ENCODE data around the gene FLOT1. TPM values are rescaled to one million over a fixed set of nuclear protein-coding genes. Genes with fewer than 3 reads are reported as not detected.

The FLOT1 gene
- total RNA-seq, 5 donors from 2014 or later (not counting 1 experiment from before 2014, with no cell fraction given) = 62.2 to 109 (median 74.2) TPM

- ChIA-PET POLR2A (interaction anchor here (0.6 to 1.2 kb wide), 9 partner anchors 29 to 185 kb away, joined by 3 to 14 read pairs (median 3); no protein-coding TSS in a partner anchor), CTCF (interaction anchor here (0.6 to 9.1 kb wide), 9 partner anchors 14 to 824 kb away, joined by 3 to 254 read pairs (median 3); partner anchors contain the start of gene DHX16 (in 1 of the 2))
- H3K36me3 ChIP-seq (ENCODE audit: control insufficient read depth in 2 of 2, extremely low read depth in 1 of 2, insufficient read depth in 1 of 2, low read length in 1 of 2) = peaks cover under 1 to 24% of the 10 kb centered on the region in 2 donors
- peak within 1 kb of the TSS; percentile 69 to 71 for H3K4me3 ChIP-seq (ENCODE audit: control insufficient read depth in 1 of 2, extremely low read depth in 1 of 2, low read length in 1 of 2)
- H3K27me3 ChIP-seq (replicated peaks in 1 of 2; ENCODE audit: control insufficient read depth in 2 of 2, extremely low read depth in 1 of 2, insufficient read depth in 2 of 2, low read length in 1 of 2) = no peaks in the 10 kb centered on the region
- Mint-ChIP-seq H3K36me3 (peaks cover 29% of the 10 kb centered on the region), H3K4me3 (peak within 1 kb of the TSS; percentile 95 to 98 (median 97)), H3K4me1 (peaks cover 51 to 63% (median 53%) of the 10 kb centered on the region in 3 donors), H3K27me3 (no peaks in the 10 kb centered on the region), H3K27ac (peak within 1 kb of the TSS; percentile 99), H3K9me3 (no peaks in the 10 kb centered on the region)
- peak within 1 kb of the TSS; percentile 93 for H3K27ac ChIP-seq (ENCODE audit: low read length)
- DNase-seq (peak; percentile 92 to 100 (median 99)), ATAC-seq (replicated peaks in 1 of 4) (peak; percentile 75 to 78 (median 77))
- WGBS (ENCODE audit: insufficient coverage) = under 1% methylated on average over 46 of the region's 48 CpGs
- peaks cover 17 to 38% of the 10 kb centered on the region in 2 experiments for H3K4me1 ChIP-seq (ENCODE audit: control insufficient read depth in 1 of 2, extremely low read depth in 1 of 2, insufficient read depth in 2 of 2, low read length in 2 of 2)
- no peaks in the 10 kb centered on the region for H3K9me3 ChIP-seq
Measured at GRCh38 chr6:30717129-30717844, 25.2 kb downstream of the FLOT1 start, which contains the start of gene MDC1. Gene MDC1 (minus strand): TSS chr6:30717281. CDS start chr6:30715175, 2,106 bp downstream.

- peak overlapping the region; percentile 99 for H3K27ac Mint-ChIP-seq
- Histone ChIP-seq H3K27me3 (replicated peaks in 1 of 2; ENCODE audit: control insufficient read depth in 2 of 2, extremely low read depth in 1 of 2, insufficient read depth in 2 of 2, low read length in 1 of 2) (no peaks in the 10 kb centered on the region), H3K27ac (ENCODE audit: low read length) (peak overlapping the region; percentile 93), H3K9me3 (no peaks in the 10 kb centered on the region), H3K36me3 (ENCODE audit: control insufficient read depth in 2 of 2, extremely low read depth in 1 of 2, insufficient read depth in 1 of 2, low read length in 1 of 2) (peaks cover 0 to 27% of the 10 kb centered on the region in 2 donors), H3K4me3 (ENCODE audit: control insufficient read depth in 1 of 2, extremely low read depth in 1 of 2, low read length in 1 of 2) (peak overlapping the region; percentile 69 to 71), H3K4me1 (ENCODE audit: control insufficient read depth in 1 of 2, extremely low read depth in 1 of 2, insufficient read depth in 2 of 2, low read length in 2 of 2) (peaks cover 14 to 38% of the 10 kb centered on the region in 2 experiments)
- peak overlapping the region; percentile 95 to 98 (median 97) for H3K4me3 Mint-ChIP-seq
- CTCF ChIA-PET = interaction anchor here (0.6 to 9.1 kb wide), 9 partner anchors 14 to 824 kb away, joined by 3 to 254 read pairs (median 3); partner anchors contain the start of gene DHX16 (in 1 of the 2)
- H3K36me3 Mint-ChIP-seq = peaks cover 34% of the 10 kb centered on the region
- ATAC-seq (replicated peaks in 1 of 4) (no peak), DNase-seq (no peak)
- 7% methylated on average over 5 of the region's 8 CpGs for WGBS (ENCODE audit: insufficient coverage)
- peaks cover 53 to 63% (median 54%) of the 10 kb centered on the region in 3 donors for H3K4me1 Mint-ChIP-seq
- no peaks in the 10 kb centered on the region for H3K9me3 Mint-ChIP-seq
- POLR2A ChIA-PET = interaction anchor here in 1 of 2 donors (0.7 to 1.2 kb wide), 6 partner anchors 28 to 184 kb away, joined by 3 to 14 read pairs (median 4); no protein-coding TSS in a partner anchor
- H3K27me3 Mint-ChIP-seq = no peaks in the 10 kb centered on the region
Measured at GRCh38 chr6:30716879-30717128, 25.7 kb downstream of the FLOT1 start.

- POLR2A ChIA-PET = no interaction called here
Measured at GRCh38 chr6:30714263-30714662, 28.2 kb downstream of the FLOT1 start.

GRCh38 chr6:30712441-30712945 lies 30.0 kb downstream of the FLOT1 start:
- peaks cover 0 to 52% of the 10 kb centered on the region in 2 donors for H3K36me3 ChIP-seq (ENCODE audit: control insufficient read depth in 2 of 2, extremely low read depth in 1 of 2, insufficient read depth in 1 of 2, low read length in 1 of 2)
- H3K36me3 Mint-ChIP-seq = peaks cover 56% of the 10 kb centered on the region
- H3K27me3 ChIP-seq (replicated peaks in 1 of 2; ENCODE audit: control insufficient read depth in 2 of 2, extremely low read depth in 1 of 2, insufficient read depth in 2 of 2, low read length in 1 of 2) = no peaks in the 10 kb centered on the region
- H3K4me1 ChIP-seq (ENCODE audit: control insufficient read depth in 1 of 2, extremely low read depth in 1 of 2, insufficient read depth in 2 of 2, low read length in 2 of 2) = peaks cover 3 to 21% of the 10 kb centered on the region in 2 experiments
- no peaks in the 10 kb centered on the region for H3K27me3 Mint-ChIP-seq
- CTCF ChIA-PET = interaction anchor here in 1 of 2 donors (1.1 kb wide), 1 partner anchor 33 kb away, joined by 4 read pairs; no protein-coding TSS in a partner anchor
- H3K9me3 Mint-ChIP-seq = no peaks in the 10 kb centered on the region
- H3K4me3 Mint-ChIP-seq = no peak overlapping the region
- H3K27ac ChIP-seq (ENCODE audit: low read length) = no peak overlapping the region
- peaks cover 32 to 51% (median 36%) of the 10 kb centered on the region in 3 donors for H3K4me1 Mint-ChIP-seq
- DNase-seq = no peak
- H3K9me3 ChIP-seq = no peaks in the 10 kb centered on the region
- POLR2A ChIA-PET = no interaction called here
- no peak for ATAC-seq (replicated peaks in 1 of 4)
- 85% methylated on average over 7 of the region's 7 CpGs for WGBS (ENCODE audit: insufficient coverage)
- H3K4me3 ChIP-seq (ENCODE audit: control insufficient read depth in 1 of 2, extremely low read depth in 1 of 2, low read length in 1 of 2) = no peak overlapping the region
- H3K27ac Mint-ChIP-seq = peak overlapping the region in 1 of 2 donors; percentile 65

More at GRCh38 chr6:30714263-30714662, 28.2 kb downstream of the FLOT1 start:
- Mint-ChIP-seq H3K36me3 (peaks cover 48% of the 10 kb centered on the region), H3K4me3 (no peak overlapping the region), H3K27ac (no peak overlapping the region), H3K9me3 (no peaks in the 10 kb centered on the region), H3K4me1 (peaks cover 44 to 56% (median 47%) of the 10 kb centered on the region in 3 donors), H3K27me3 (no peaks in the 10 kb centered on the region)
- H3K4me3 ChIP-seq (ENCODE audit: control insufficient read depth in 1 of 2, extremely low read depth in 1 of 2, low read length in 1 of 2) = no peak overlapping the region
- peaks cover 0 to 45% of the 10 kb centered on the region in 2 donors for H3K36me3 ChIP-seq (ENCODE audit: control insufficient read depth in 2 of 2, extremely low read depth in 1 of 2, insufficient read depth in 1 of 2, low read length in 1 of 2)
- H3K4me1 ChIP-seq (ENCODE audit: control insufficient read depth in 1 of 2, extremely low read depth in 1 of 2, insufficient read depth in 2 of 2, low read length in 2 of 2) = peaks cover 6 to 30% of the 10 kb centered on the region in 2 experiments
- H3K27me3 ChIP-seq (replicated peaks in 1 of 2; ENCODE audit: control insufficient read depth in 2 of 2, extremely low read depth in 1 of 2, insufficient read depth in 2 of 2, low read length in 1 of 2) = no peaks in the 10 kb centered on the region
- ATAC-seq (replicated peaks in 1 of 4) (no peak), DNase-seq (no peak)
- WGBS (ENCODE audit: insufficient coverage) = no CpG with 5 or more reads among the region's 1 CpG
- CTCF ChIA-PET = no interaction called here
- H3K9me3 ChIP-seq = no peaks in the 10 kb centered on the region
- no peak overlapping the region for H3K27ac ChIP-seq (ENCODE audit: low read length)

GRCh38 chr6:30711758-30712380 lies 30.6 kb downstream of the FLOT1 start:
- POLR2A ChIA-PET = no interaction called here
- no peak overlapping the region for H3K27ac ChIP-seq (ENCODE audit: low read length)
- DNase-seq (no peak), ATAC-seq (replicated peaks in 1 of 4) (no peak)
- peaks cover 0 to 57% of the 10 kb centered on the region in 2 donors for H3K36me3 ChIP-seq (ENCODE audit: control insufficient read depth in 2 of 2, extremely low read depth in 1 of 2, insufficient read depth in 1 of 2, low read length in 1 of 2)
- H3K4me3 Mint-ChIP-seq = no peak overlapping the region
- no peaks in the 10 kb centered on the region for H3K27me3 ChIP-seq (replicated peaks in 1 of 2; ENCODE audit: control insufficient read depth in 2 of 2, extremely low read depth in 1 of 2, insufficient read depth in 2 of 2, low read length in 1 of 2)
- no peak overlapping the region for H3K4me3 ChIP-seq (ENCODE audit: control insufficient read depth in 1 of 2, extremely low read depth in 1 of 2, low read length in 1 of 2)
- H3K27me3 Mint-ChIP-seq = no peaks in the 10 kb centered on the region
- H3K9me3 ChIP-seq = no peaks in the 10 kb centered on the region
- H3K4me1 Mint-ChIP-seq = peaks cover 27 to 44% (median 31%) of the 10 kb centered on the region in 3 donors
- CTCF ChIA-PET = interaction anchor here in 1 of 2 donors (1.1 kb wide), 1 partner anchor 33 kb away, joined by 4 read pairs; no protein-coding TSS in a partner anchor
- no peaks in the 10 kb centered on the region for H3K9me3 Mint-ChIP-seq
- WGBS (ENCODE audit: insufficient coverage) = no CpG with 5 or more reads among the region's 1 CpG
- H3K36me3 Mint-ChIP-seq = peaks cover 57% of the 10 kb centered on the region
- H3K4me1 ChIP-seq (ENCODE audit: control insufficient read depth in 1 of 2, extremely low read depth in 1 of 2, insufficient read depth in 2 of 2, low read length in 2 of 2) = peaks cover 3 to 18% of the 10 kb centered on the region in 2 experiments
- H3K27ac Mint-ChIP-seq = peak overlapping the region in 1 of 2 donors; percentile 65

Measured in T-cell (primary cell).